GM12872 (cell line): ENCODE measurements around the gene CNTLN.

Source experiments
- CTCF ChIP-seq: IDR thresholded peaks from 3 replicates; pipeline ENCODE4 v1.5.1; 2011; ENCODE audit warnings: low read depth, mild to moderate bottlenecking, low read length, moderate library complexity; ENCODE audit not compliant: insufficient read depth

The CNTLN gene

GRCh38 chr9:17470036-17470813 is 335.4 kb downstream of the CNTLN start:
- TF ChIP-seq CTCF = no peak

GRCh38 chr9:17472126-17472525 is 337.3 kb downstream of the CNTLN start:
- no peak for TF ChIP-seq CTCF

GRCh38 chr9:17476401-17476800 is 341.6 kb downstream of the CNTLN start:
- TF ChIP-seq CTCF = no peak

GRCh38 chr9:17477816-17478215 is 343.0 kb downstream of the CNTLN start:
- TF ChIP-seq CTCF = no peak

GRCh38 chr9:17480966-17481365 is 346.1 kb downstream of the CNTLN start:
- TF ChIP-seq CTCF = no peak

GRCh38 chr9:17481565-17481964 is 346.7 kb downstream of the CNTLN start:
- TF ChIP-seq CTCF = no peak

- TF ChIP-seq CTCF = no peak
Observed at GRCh38 chr9:17484906-17485305, 350.1 kb downstream of the CNTLN start.
